HepG2 (cell line): ENCODE results near the gene PTPRE. TPM values are rescaled to one million over a fixed set of nuclear protein-coding genes. Genes with fewer than 3 reads are reported as not detected.

Source experiments
- ATAC-seq: fragments of 200-7000 bp; cut with Tn5 transposase; 3 replicates; pipeline ENCODE4 v1.9.1; 2020; ENCODE audit warnings: mild to moderate bottlenecking, moderate library complexity
- BruUV-seq: library from RNA; stranded (reverse); fragments of 400-500 nt; replicated peaks from 2 replicates; lab custom pipeline; 2021; lab: Mats Ljungman, UMichigan
- CTCF ChIA-PET: fragments of 300-600 bp; formaldehyde crosslinking; extraction: SDS; loops from one replicate; lab custom pipeline; 2021; ENCODE audit warnings: low total read pairs, inconsistent platforms, low intra/inter-chr PET ratio; lab: Yijun Ruan, JAX
- POLR2A ChIA-PET: fragments of 350-600 bp; sonication (Branson Sonifier 250); formaldehyde crosslinking; loops from one replicate; lab custom pipeline; 2020; ENCODE audit warnings: antibody characterized with exemption, inconsistent platforms; lab: Yijun Ruan, JAX
- DNase-seq: peaks from one replicate; pipeline ENCODE4 v3.0.0-alpha.2; 2015; ENCODE audit warnings: low spot score
- FAIRE-seq: peaks from 3 replicates; lab custom pipeline; 2011; peaks lifted over from hg19 to GRCh38; lab: Jason Lieb, UNC
- H2AFZ ChIP-seq: one replicate; pipeline ENCODE4 v1.6.1; 2011; ENCODE audit warnings: low read length, inconsistent platforms
- H3K27ac ChIP-seq: fragments of 300-600 bp; 3 replicates; pipeline ENCODE4 v1.8.0; 2011; ENCODE audit warnings: mixed run types, mild to moderate bottlenecking, mixed read lengths, low read length, inconsistent platforms; ENCODE audit not compliant: insufficient read depth; ENCODE audit errors: extremely low read length
- H3K27me3 ChIP-seq, 2 experiments: fragments of 200-600 bp in 1 of 2; 2 replicates in 1 of 2; 3 replicates in 1 of 2; pipeline versions ENCODE4 v1.6.0 to v1.8.0; 2011; ENCODE audit warnings: low read length in 2 of 2, mild to moderate bottlenecking in 2 of 2, moderate library complexity in 2 of 2, inconsistent platforms in 1 of 2; ENCODE audit not compliant: insufficient read depth in 2 of 2, control insufficient read depth in 1 of 2
- H3K36me3 ChIP-seq, 2 experiments: fragments of 200-600 bp in 1 of 2; replicated peaks in 1 of 2; 2 replicates in 1 of 2; 3 replicates in 1 of 2; pipeline versions ENCODE4 v1.5.1 to v1.8.0; 2011; ENCODE audit warnings: low read length in 2 of 2, inconsistent platforms in 1 of 2; ENCODE audit not compliant: insufficient read depth in 2 of 2, control insufficient read depth in 1 of 2
- H3K4me1 ChIP-seq: 2 replicates; pipeline ENCODE4 v1.5.1; 2012; ENCODE audit warnings: low read length, inconsistent platforms; ENCODE audit not compliant: insufficient read depth
- H3K4me2 ChIP-seq: 2 replicates; pipeline ENCODE4 v1.6.0; 2011; ENCODE audit warnings: low read depth, low read length, inconsistent platforms
- H3K4me3 ChIP-seq, 3 experiments: fragments of 200-600 bp in 1 of 3; sonication (generic), shearing (Covaris generic) in 1 of 3; replicated peaks in 1 of 3; 2 replicates each; pipeline ENCODE4 v1.5.1; 2011 to 2016; ENCODE audit warnings: low read length in 3 of 3, inconsistent platforms in 2 of 3, low read depth in 2 of 3, mild to moderate bottlenecking in 2 of 3, control low read depth in 1 of 3, mixed read lengths in 1 of 3; ENCODE audit not compliant: insufficient read depth in 1 of 3
- H3K79me2 ChIP-seq: one replicate; pipeline ENCODE4 v1.6.1; 2011; ENCODE audit warnings: low read length, inconsistent platforms; ENCODE audit not compliant: insufficient read depth
- H3K9ac ChIP-seq: 2 replicates; pipeline ENCODE4 v1.6.0; 2011; ENCODE audit warnings: mild to moderate bottlenecking, low read depth, low read length, inconsistent platforms; ENCODE audit not compliant: insufficient read depth
- H3K9me3 ChIP-seq: 2 replicates; pipeline ENCODE4 v1.5.1; 2012; ENCODE audit warnings: mild to moderate bottlenecking, low read length
- H4K20me1 ChIP-seq: 2 replicates; pipeline ENCODE4 v1.6.0; 2011; ENCODE audit warnings: inconsistent platforms, mild to moderate bottlenecking, low read length, moderate library complexity; ENCODE audit not compliant: insufficient read depth
- HOXD1 ChIP-seq: sonication (generic); formaldehyde crosslinking; IDR thresholded peaks from 2 replicates; pipeline ENCODE4 v1.5.0; 2020; ENCODE audit warnings: missing genetic modification reagents
- MED8 ChIP-seq: sonication (generic); formaldehyde crosslinking; IDR thresholded peaks from 2 replicates; pipeline ENCODE4 v1.8.1; 2023; ENCODE audit warnings: mild to moderate bottlenecking, missing genetic modification reagents; ENCODE audit not compliant: insufficient replicate concordance
- PAWR ChIP-seq: sonication (generic); formaldehyde crosslinking; IDR thresholded peaks from 2 replicates; pipeline ENCODE4 v1.4.0; 2020; ENCODE audit warnings: missing genetic modification reagents, mild to moderate bottlenecking, borderline replicate concordance
- TCF7L2 ChIP-seq: IDR thresholded peaks from 2 replicates; pipeline ENCODE4 v1.6.1; 2011; ENCODE audit warnings: mild to moderate bottlenecking, low read depth, low read length, moderate library complexity
- THRA ChIP-seq: sonication (generic); formaldehyde crosslinking; IDR thresholded peaks from 2 replicates; pipeline ENCODE4 v1.4.0; 2020; ENCODE audit warnings: missing genetic modification reagents, borderline replicate concordance
- ZMYM2 ChIP-seq: sonication (generic); formaldehyde crosslinking; IDR thresholded peaks from 2 replicates; pipeline ENCODE4 v1.8.0; 2022; ENCODE audit warnings: mild to moderate bottlenecking, missing genetic modification reagents
- ZNF121 ChIP-seq: sonication (generic); formaldehyde crosslinking; IDR thresholded peaks from 2 replicates; pipeline ENCODE4 v1.5.0; 2020; ENCODE audit warnings: mild to moderate bottlenecking, missing genetic modification reagents
- ZNF569 ChIP-seq: sonication (generic); formaldehyde crosslinking; IDR thresholded peaks from 2 replicates; pipeline ENCODE4 v1.5.0; 2020; ENCODE audit warnings: mild to moderate bottlenecking, missing genetic modification reagents, moderate library complexity, borderline replicate concordance
- ZNF83 ChIP-seq: sonication (generic); formaldehyde crosslinking; IDR thresholded peaks from 2 replicates; pipeline ENCODE4 v1.4.0; 2020; ENCODE audit warnings: missing genetic modification reagents, mild to moderate bottlenecking, borderline replicate concordance
- WGBS: methylation state at CpG from one replicate; pipeline ENCODE4 v1.1.6; 2017; ENCODE audit warnings: low lambda C conversion rate; 5-methylcytosine and 5-hydroxymethylcytosine counted together
- in situ Hi-C: cut with HindIII; loops from 2 replicates; pipeline ENCODE4 v1.10.0; 2017; ENCODE audit warnings: low pct_unique_long_range_greater_than_20kb; ENCODE audit not compliant: extremely low pct_ligation_motif_present
- intact Hi-C: fragments of 100-400 bp; cut with micrococcal nuclease; formaldehyde crosslinking; loops from one replicate; pipeline ENCODE4 v1.10.0; 2022; ENCODE audit not compliant: unreplicated experiment
- polyA plus RNA-seq, 8 experiments: library from polyadenylated mRNA; depleted of rRNA in 3 of 8; stranded (reverse) in 7 of 8; unstranded in 1 of 8; fragments of >200 nt; fragmentation: Illumina TruSeq in 4 of 8; extraction: Trizol in 4 of 8; gene quantifications; 2 replicates each; pipeline versions ENCODE4 v1.2.1 to v1.2.3, GENCODE V29; 2011 to 2016; ENCODE audit warnings: low read depth in 4 of 8, missing spikeins in 1 of 8, mixed read lengths in 1 of 8; ENCODE audit not compliant: insufficient read depth in 1 of 8
- total RNA-seq, 5 experiments: library from RNA; depleted of rRNA; stranded (reverse); fragments of >200 nt; fragmentation: Illumina TruSeq; extraction: Trizol; gene quantifications; 2 replicates each; pipeline ENCODE4 v1.2.3, GENCODE V29; 2016; ENCODE audit warnings: low read depth in 1 of 5
- TF ChIP-seq, protein P1 (sequence below): sonication (generic); formaldehyde crosslinking; IDR thresholded peaks from 2 replicates; pipeline ENCODE4 v1.5.0; 2020; ENCODE audit warnings: mild to moderate bottlenecking, missing genetic modification reagents, borderline replicate concordance

PTPRE gene
- total and polyA plus RNA-seq, 2 of the 13 experiments (the other 11 are each of a cell fraction or from before 2014, with no cell fraction given), result 0.01 to 0.02 TPM

- Histone ChIP-seq H3K9me3 (no peaks in the 10 kb centered on the region), H3K36me3 (no peaks in the 10 kb centered on the region), H3K4me2 (no peak overlapping the region), H3K79me2 (no peaks in the 10 kb centered on the region), H3K27me3 (peaks cover 3 to 44% of the 10 kb centered on the region in 2 experiments; a peak in 3 of 5 replicates), H2AFZ (no peak overlapping the region), H3K4me3 (no peak overlapping the region), H3K9ac (no peak overlapping the region), H3K27ac (no peak overlapping the region), H3K4me1 (no peaks in the 10 kb centered on the region), H4K20me1 (no peaks in the 10 kb centered on the region)
- CTCF ChIA-PET, result no interaction called here
- BruUV-seq, result no TSS peak
- intact Hi-C loops, result no loop called here
- POLR2A ChIA-PET, result no interaction called here
- in situ Hi-C loops, result loop anchor here (5.0 kb wide), 2 partner anchors 102 to 157 kb away; no protein-coding TSS in a partner anchor
- FAIRE-seq, result no peak
- DNase-seq, result no peak
- TF ChIP-seq THRA (CRISPR knock-in tag) (no peak), ZMYM2 (CRISPR knock-in tag) (no peak), ZNF569 (CRISPR knock-in tag) (no peak), PAWR (CRISPR knock-in tag) (no peak), TCF7L2 (no peak), MED8 (CRISPR knock-in tag) (no peak), ZNF121 (CRISPR knock-in tag) (no peak), HOXD1 (CRISPR knock-in tag) (no peak), ZNF83 (CRISPR knock-in tag) (no peak)
- TF ChIP-seq, protein P1, sequence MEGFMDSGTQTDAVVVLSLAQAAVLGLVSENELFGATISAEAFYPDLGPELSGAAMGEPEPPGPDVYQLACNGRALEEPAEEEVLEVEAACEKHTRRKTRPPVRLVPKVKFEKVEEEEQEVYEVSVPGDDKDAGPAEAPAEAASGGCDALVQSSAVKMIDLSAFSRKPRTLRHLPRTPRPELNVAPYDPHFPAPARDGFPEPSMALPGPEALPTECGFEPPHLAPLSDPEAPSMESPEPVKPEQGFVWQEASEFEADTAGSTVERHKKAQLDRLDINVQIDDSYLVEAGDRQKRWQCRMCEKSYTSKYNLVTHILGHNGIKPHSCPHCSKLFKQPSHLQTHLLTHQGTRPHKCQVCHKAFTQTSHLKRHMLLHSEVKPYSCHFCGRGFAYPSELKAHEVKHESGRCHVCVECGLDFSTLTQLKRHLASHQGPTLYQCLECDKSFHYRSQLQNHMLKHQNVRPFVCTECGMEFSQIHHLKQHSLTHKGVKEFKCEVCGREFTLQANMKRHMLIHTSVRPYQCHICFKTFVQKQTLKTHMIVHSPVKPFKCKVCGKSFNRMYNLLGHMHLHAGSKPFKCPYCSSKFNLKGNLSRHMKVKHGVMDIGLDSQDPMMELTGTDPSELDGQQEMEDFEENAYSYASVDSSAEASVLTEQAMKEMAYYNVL (CRISPR knock-in tag), result no peak
- 30% methylated on average over 5 of the region's 7 CpGs for WGBS
- ATAC-seq, result no peak
These were observed 3.0 kb downstream of the PTPRE start for GRCh38 chr10:127909716-127910463.
